GDM1 (cell line): Measurements from ENCODE around the gene UBE2J2.

Source experiments
- DNase-seq: peaks from one replicate; lab custom pipeline; 2025; lab: John Stamatoyannopoulos, UW

UBE2J2 gene

GRCh38 chr1:1280782-1281481 is 7.3 kb upstream of the UBE2J2 start:
- no peak for DNase-seq

DNA sequence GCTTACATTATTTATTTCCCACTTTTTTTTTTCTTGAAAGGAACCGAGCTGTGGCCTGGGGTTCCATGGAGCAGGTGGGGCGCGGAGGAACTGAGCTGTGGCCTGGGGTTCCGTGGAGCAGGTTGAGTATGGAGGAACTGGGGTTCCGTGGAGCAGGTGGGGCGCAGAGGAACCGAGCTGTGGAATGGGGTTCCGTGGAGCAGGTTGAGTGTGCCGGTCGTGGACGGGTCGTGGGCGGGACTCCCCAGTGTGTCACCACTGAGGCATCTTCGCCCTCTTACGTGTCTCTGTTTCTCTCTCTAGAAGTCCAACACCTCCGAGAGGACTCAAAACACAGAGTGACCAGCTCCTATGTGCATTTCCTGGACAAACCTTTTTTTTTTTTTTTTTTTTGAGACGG is 5.4 kb upstream of the UBE2J2 start:
- no peak for DNase-seq

GRCh38 chr1:1278620-1279019 is 5.0 kb upstream of the UBE2J2 start:
- no peak for DNase-seq

DNA sequence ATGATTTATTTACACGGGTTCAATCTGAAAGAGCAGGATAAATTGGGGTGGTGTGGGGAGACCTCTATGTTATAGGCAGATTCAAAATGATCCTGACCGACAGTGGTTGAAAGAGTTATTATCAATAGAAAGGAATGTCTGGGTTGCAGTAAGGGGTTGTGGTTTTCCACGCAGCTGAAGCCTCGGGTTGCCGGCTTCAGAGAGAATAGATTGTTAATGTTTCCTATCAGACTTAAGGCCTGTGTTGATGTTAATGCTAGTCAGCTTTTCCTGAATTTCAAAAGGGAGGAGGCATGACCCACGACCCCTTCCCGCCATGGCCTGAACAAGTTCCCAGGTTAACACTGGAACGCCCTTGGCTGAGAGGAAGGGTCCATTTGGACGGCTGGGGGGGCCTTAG is 2.2 kb upstream of the UBE2J2 start:
- no peak for DNase-seq

- no peak for DNase-seq
Observed at GRCh38 chr1:1274931-1275431, 1.3 kb upstream of the UBE2J2 start.

DNA sequence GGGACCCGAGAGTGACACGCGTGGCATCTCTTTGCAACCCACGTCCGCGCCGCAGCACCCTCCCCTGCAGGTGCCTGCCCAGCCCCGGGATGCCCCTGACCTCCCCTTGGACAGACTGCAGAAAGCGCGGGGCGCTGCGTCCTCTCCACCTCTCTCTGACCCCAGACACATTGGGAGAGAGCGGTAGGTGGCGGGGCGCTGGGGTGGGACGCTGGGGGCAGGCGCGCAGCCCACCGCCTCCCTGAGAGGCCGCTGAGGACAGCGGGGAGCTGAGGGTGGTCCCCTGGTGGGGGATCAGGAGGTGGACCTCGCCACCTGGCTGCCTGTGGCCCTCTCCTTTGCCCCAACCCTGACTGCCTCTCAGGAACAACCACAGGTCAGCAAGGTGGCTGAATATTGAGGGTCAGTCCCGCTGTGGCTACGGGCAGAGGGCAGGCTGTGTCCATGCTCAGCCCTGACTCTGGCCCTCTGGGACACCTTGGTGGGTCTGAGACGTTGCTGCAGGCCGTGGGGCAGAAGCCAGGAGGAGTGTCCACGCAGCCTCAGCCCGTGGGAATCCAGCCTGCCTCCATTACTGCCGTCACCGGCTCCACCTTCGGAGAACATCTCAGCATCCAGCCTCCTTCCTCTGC is 761 bp upstream of the UBE2J2 start:
- DNase-seq, result no peak

DNA sequence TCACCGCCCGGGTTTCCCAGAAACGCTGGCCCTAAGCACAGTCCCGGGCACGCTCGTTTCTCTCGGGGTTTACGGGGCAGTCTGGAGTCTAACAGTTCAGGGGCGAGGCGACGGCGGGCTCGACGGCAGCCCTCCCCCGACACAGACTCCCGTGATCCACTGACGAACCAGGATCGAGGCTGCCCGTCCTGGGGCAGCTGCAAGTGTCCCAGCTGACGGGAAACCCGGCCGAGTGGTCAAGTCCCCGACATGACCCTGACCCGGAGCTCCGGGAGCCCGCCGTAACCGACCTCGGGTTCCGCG is 494 bp downstream of the UBE2J2 start:
- no peak for DNase-seq

DNA sequence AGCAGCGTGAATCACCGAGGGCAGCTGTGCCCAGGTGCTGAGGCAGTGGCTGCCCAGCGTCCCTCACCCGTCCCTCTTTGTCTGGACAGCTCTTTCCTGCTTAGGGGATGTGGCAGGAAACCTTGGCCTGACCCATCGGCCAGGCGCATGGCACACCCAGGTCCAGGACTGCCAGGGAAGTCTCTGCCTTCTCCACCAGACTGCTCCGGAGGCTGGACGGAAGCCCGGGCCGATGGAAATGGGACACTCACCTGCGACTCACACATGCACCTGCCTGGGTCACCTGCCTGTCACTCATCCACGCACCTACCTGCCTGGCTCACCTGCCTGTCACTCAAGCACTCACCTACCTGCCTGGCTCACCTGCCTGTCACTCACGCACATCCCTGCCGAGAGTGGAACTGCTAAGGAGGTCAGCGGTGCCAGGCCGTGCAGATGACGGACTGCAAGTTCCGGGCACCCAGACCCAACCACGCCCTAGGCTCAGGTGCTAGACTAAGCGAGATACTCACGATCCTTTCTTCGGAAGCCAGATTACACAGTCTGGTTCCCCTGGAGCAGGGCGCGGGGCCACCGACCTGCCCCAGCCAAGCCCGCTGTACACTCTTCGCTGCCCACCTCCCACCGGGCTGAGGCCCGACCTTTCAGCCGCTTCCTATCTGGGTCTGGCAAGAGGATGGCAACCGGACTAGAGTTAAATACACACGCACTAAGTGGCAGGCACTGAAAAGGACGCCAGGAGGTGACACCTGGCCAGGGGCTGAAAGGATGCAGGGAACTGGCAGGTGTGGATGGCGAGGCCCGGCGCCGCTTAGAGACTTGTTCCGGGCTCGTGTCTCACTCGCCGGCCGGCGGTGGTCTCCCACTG is 1.1 kb downstream of the UBE2J2 start:
- no peak for DNase-seq

DNA sequence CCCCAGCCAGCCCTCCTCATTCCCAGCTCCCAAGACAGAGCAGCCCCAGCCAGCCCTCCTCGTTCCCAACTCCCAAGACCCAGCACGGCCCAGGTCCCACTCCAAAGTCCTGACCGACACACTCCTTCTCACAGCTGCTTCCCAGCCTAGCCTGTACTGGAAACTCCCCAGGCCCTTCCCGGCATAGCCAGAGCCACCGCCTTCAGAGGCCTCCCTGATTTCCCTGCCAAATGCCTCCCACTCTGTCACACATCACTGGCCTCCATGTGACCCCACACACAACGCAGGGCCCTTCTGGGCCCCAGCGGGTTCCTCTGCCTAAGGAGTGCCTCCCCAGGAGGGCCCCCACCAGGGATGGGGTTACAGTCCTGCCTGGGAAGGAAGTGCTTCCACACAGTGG is 2.8 kb downstream of the UBE2J2 start:
- no peak for DNase-seq

DNA sequence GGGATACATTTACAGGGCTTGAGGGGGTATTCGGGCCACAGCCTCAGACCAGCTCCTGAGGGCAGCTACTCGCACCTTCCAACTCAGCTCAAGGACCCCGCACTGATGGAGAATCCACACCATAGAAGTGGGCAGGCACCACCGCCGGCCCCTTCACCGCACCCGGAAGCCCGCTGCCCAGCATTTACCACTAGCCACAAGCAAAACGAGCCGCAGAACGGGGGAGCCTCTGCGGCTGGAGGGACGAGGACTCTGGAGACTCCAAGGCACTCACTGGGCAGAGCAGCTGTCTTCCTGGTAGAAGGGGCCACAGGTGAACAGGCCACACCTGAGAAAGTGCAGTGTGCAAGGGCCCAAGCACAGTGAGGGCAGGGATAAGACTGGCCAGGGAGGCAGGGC is 5.4 kb downstream of the UBE2J2 start:
- no peak for DNase-seq

- no peak for DNase-seq
Observed at GRCh38 chr1:1267488-1268283, 6.0 kb downstream of the UBE2J2 start.

- no peak for DNase-seq
Observed at GRCh38 chr1:1264868-1265272, 8.8 kb downstream of the UBE2J2 start.

DNA sequence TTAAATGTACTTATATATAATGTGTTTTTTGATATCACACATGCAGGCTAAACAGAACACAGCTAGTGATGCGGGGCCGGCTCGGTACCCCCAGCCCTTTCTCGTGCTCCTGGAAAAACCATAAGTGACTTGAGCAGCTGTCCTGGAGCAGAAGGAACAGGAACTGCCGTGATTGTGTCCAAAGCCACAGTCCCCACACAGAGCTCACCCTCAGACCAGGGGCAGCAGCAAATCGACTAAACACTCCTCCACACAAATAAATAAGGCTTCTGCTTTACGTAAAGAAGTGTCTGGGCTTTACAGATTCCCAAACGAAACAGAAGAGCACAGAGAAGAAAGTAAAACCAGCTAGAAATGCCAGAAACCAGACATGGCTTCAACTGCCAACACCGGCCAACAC is 9.6 kb downstream of the UBE2J2 start:
- no peak for DNase-seq

DNA sequence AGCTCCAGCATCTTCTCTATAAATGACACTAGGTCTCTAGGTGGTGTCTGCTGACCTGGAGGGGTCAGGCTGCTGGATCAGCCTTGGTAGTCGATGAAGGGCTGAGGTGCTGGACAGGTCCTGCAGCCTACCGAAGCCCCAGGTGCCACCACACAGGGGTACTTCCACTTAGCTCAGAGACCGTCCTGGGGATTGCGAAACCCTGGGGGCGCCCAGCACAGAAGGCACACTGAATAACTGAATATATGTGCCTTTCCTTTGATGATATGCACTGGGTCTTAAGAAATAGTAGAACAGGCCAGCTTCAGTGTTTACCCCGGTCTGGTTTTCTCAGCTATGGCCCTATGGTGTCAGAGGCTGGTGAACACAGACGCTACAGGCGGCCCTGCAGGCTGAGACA is 10.9 kb downstream of the UBE2J2 start:
- no peak for DNase-seq

DNA sequence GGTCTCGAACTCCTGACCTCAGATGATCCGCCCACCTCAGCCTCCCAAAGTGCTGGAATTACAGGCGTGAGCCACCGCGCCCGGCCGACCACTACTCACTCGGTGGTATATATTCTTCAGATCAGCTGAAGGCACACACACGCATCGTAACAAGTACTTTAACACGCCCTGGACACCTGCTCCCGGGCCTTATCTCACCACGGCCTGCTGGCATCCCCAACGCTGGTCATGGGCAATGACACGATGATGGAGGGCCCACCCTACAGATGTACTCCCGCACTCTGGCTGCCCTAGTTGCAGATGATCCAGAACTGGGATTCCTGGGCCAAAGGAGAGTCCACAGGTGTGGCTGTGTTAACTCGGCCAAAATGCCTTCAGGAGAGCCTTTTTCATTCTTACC is 11.6 kb downstream of the UBE2J2 start:
- no peak for DNase-seq

GRCh38 chr1:1260843-1261560 is 12.7 kb downstream of the UBE2J2 start:
- no peak for DNase-seq

- DNase-seq, result no peak
Observed at GRCh38 chr1:1259951-1260600, 13.6 kb downstream of the UBE2J2 start.

GRCh38 chr1:1259540-1259939 is 14.1 kb downstream of the UBE2J2 start:
- no peak for DNase-seq

DNA sequence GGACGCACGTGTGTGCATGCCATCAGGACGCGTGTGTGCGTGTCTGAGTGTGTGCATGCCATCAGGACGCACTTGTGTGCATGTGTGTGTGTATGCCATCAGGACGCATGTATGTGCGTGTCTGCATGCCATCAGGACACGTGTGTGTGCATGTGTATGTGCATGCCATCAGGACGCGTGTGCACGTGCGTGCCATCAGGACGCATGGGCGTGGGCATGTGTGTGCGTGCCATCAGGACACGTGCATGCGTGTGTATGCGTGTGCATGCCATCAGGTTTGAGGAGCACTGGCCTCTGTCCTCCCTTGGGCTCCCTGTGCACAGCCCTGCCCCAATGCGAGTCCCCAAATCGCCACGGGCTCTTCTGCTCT is 14.6 kb downstream of the UBE2J2 start:
- DNase-seq, result no peak

- no peak for DNase-seq
Observed at GRCh38 chr1:1256956-1257871, 16.4 kb downstream of the UBE2J2 start.
